GM19240 (cell line): ENCODE data around the gene NEK4.

ENCODE experiments used
- DNase-seq: peaks from one replicate; pipeline ENCODE4 v3.0.0; 2011; ENCODE audit warnings: low spot score; ENCODE audit not compliant: insufficient read length

The NEK4 gene

DNA sequence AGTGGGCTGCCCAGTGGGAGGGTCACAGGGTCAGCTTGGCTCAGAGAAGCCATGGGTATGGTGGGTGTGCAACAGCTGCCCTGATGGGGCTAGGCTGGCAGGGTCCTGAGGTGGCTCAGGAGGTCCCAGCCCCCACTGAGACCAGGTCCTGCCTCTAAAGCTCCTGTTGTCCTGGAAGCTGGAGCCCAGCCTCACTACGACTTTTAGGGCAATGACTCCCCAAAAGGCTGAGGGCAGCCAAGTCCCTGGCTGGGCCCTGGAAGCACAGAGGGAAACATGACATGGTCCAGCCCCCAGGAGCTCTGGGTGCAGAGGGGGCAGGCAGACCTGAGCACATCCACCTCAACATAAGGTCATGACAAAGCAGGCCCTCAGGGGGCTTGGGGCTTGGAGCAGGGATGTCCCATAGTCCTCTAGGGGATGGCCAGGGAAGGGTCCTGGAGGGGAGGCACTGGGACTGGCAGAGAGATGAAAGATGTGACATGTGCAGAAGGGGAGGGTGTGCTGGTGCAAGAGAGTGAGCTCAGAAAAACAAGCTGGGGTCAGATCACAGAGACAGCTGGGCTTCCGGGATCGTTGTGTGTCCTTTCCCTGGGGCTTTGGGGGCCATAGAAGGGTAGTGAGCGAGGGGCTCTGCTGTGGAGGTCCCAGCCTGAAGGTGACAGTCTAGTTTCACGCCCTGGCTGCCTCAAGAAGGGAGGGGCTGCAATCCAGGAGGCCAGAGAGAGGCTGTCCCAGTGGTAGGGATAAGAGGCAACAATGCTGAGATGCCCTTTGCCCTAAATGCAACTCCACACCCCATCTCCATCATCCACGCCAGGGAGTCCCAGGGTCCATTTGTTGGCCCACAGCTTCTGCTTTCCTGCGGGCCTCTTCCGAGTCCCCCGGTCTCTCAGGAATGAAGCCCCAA is 23.2 kb upstream of the NEK4 start:
- no peak for DNase-seq

DNA sequence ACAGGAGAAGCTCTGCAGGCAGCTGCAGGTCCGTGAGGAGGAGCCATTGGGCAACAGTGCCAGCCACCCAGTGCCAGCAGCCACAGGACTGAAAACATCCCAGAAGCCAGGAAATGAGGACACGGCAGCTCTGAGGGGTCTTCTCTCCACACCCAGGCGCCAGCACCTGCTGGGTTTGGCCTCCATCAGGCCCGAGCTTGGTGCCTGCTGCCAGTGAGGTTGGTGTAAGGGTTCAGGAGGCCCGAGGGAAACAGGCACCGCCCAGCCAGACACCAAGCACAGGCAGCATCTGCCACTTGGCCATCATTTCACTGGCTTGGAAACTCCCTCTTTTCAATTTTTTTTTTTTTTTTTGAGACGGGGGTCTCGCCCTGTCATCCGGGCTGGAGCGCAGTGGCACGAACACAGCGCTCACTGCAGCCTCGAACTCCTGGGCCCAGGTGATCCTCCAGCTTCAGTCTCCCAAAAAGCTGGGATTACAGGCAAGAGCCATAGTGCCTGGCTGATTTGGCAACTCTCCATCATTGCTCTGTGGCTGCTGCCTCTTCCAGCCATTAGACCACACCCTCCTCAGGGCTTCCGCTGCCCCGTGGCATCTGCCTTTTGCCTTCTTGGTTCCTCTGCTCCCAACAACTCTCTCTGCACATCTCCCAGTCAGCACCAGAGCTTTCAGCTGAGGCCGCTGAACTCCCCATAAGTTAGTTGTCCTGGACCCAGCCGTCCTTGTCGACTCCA is 22.4 kb upstream of the NEK4 start:
- no peak for DNase-seq

DNA sequence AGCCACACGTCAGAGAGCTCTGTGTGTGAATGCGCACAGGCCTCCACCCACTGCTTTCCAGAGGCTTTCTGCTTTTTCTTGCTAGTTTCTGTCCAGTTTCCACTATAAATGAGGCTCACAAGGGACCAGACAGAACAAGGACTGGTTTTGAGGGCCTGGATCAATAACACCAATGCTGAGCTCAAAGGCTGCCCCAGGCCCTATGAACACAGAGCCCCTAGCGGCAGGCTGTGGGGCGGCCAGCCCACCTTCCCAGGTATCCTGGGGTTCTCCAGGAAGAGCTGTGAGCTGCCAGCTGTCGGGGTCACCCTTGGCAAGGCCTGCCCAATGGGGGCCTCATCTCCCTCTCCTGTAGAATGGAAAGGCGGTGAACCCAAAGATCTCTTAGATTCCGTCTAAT is 21.7 kb upstream of the NEK4 start:
- no peak for DNase-seq

DNA sequence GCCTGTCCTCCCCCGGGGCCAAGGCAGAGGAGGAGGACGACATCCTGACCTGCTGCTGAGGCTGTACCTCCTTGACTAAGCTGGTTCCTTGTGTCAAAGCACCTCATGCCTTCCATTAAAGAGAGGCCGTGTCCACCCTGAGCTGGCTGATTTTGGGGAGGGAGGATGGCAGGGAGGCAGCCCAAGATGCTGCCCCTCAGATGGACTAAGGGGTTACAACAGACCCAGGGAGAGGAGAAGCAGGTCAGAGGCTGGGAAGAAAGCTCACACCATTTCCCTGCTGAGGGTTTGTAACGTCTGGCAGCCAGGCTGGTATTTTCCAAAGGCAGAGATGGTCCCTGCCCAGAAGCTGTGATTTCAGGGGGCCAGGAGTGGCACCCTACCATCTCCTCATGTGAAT is 21.2 kb upstream of the NEK4 start:
- DNase-seq, result no peak

DNA sequence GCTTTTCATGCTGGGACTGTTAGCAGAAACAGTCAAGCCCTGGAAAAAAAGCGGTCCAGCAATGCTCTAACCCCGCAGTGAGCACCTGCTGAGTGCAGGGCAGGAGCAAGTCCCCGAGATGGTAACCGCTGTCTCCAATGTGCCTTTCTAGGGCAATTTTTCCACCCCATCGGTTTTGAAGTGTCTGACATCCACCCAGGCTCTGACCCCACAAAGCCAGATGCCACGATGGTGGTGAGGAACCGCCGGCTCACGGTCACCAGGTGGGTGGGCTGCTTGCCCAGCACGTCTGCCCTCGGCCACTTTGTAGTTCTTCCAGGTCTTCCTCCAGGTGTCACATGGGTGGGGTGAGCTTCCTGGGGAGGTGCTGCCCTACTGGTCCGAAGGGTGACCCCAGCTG is 20.6 kb upstream of the NEK4 start:
- DNase-seq, result no peak

DNA sequence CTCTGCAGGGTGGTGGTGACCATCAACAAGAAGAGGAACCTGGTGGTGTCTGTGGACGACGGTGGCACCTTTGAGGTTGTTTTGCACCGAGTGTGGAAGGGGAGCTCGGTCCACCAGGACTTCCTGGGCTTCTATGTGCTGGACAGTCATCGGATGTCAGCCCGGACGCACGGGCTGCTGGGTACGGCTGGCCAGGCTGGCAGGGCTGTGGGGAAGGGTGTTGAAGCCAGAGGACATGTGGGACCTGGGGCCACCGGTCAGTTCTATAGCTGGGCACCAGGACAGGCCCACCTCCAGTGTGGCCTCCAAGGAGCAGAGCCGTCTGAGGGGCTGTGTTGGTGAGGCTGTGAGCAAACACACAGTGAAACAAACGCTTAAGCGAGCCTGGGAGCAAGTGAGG is 20.0 kb upstream of the NEK4 start:
- DNase-seq, result no peak

DNA sequence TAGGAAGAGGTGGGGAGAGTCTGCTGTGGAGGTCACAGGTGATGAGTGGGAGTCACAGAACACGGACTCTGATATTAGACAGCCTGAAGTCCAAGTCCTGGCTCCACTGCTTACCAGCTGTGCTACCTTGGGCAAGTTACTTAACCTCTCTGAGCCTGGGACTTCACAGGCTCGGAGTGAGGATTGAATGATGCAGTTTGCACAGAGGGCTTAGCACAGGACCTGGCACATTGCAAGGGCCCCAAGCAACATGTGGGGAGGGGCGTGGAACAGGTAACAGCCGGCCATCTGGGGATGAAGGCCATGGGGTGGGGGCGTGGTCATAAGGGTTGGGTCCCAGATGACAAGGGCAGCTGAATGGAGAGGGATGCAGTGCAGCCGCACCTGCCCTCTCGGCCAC is 19.6 kb upstream of the NEK4 start:
- no peak for DNase-seq

DNA sequence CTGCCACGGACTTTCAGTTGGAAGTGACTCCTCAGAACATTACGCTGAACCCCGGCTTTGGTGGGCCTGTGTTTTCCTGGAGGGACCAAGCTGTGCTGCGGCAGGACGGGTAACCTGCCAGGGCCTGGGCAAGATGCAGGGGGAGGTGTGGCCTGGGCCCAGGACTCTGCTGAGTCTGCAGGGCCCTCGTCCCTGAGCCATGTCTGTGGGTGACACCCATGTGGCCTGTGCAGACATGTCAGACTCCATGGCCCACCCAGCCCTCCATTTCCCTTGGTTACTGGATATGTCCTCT is 19.0 kb upstream of the NEK4 start:
- no peak for DNase-seq

DNA sequence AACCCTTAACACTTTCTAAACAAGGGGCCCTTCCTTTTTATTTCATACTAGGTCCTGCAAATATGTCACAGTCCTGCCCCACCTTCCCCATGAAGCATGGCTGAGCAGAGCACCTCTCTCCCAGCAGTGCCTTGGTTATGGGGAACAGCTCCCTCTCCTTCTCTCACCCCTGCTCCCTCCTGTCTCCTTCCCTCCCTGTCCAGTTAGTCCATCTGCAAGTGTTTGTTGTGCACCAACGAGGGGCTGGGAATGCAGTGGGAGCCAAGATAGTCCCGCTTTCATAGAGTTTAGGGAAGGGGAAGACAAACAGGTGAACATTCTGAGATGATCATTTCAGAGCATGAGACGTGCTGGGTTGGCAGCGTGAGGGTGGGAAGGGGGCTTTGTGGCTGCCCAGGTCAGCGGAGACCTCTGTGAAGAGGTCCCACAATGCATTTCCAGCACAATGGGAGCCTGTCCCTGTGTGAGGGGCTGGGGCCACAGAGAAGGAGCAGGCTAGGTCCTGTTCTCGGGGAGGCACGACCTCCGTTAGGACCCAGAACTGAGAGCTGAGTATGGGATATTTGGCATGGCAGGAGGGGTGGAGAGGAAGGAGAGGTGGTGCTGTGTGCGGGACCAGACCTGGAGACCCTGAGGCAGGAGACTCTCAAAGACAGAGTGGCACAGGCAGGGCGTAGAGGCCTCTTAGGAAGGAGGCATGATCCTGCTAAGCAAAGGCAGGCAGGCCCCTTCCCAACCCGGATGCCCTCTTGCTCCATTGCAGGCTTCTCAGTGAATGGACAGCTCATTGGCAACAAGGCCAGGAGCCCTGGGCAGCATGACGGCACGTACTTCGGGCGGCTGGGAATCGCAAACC is 18.4 kb upstream of the NEK4 start:
- DNase-seq, result no peak

DNA sequence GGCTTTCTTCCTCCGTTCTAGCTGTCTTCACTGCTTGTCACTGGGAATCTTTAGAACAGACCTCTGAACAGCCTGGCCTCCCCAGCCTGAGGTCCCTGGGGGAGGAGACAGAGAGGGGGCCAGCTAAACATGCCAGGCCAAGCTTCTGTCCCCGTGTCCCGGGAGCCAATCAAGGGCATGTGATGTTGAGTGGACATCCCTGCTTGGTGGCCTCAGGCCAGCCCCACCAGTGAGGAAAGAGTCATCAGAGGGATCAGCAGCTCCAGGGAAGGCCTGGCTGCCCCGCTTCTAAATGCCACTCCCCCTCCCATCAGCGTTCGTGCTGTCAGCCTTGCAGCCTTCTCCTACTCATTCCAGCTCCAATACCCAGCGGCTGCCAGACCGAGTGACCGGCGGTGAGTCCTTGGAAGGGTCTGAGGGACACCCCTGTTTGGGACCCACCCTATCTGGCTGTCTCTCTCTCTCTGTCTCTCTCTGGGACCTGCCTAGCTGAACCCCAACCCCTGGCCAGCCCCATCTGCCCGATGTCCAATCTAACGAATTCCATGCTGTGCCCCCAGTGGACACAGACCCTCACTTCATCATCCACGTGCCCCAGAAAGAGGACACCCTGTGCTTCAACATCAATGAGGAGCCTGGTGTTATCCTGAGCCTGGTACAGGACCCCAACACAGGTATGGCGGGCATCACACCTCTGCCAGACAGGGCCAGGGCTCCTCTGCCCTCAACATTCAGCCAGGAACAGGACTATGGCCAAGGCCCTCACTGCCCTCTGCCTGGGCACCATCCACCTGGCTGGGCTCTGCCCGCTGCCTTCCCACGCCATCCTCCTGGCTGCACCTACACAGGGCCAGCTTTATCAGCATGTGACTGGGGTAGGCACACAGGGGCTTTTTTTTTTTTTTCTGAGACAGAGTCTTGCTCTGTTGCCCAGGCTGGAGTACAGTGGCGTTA is 17.2 kb upstream of the NEK4 start:
- DNase-seq, result no peak

DNA sequence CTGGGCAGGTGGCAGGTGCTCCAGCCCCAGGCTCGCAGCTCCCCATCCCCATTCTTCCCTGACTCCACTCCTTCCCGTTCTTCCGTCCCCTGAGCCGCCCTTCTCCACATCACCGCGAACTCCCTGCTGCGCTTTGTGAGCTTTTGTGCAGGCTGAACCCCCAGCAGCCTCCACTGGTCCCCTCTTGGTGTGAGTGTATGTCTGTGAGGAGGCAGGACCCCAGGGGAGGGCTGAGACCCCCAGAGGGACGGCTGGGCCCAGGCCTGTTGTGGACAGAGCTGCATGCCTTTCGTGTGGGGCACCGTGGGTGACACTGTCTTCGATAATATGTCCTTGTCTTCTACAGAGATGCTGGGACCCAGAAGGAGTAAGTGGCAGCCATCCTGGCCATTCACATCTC is 16.5 kb upstream of the NEK4 start:
- no peak for DNase-seq

DNA sequence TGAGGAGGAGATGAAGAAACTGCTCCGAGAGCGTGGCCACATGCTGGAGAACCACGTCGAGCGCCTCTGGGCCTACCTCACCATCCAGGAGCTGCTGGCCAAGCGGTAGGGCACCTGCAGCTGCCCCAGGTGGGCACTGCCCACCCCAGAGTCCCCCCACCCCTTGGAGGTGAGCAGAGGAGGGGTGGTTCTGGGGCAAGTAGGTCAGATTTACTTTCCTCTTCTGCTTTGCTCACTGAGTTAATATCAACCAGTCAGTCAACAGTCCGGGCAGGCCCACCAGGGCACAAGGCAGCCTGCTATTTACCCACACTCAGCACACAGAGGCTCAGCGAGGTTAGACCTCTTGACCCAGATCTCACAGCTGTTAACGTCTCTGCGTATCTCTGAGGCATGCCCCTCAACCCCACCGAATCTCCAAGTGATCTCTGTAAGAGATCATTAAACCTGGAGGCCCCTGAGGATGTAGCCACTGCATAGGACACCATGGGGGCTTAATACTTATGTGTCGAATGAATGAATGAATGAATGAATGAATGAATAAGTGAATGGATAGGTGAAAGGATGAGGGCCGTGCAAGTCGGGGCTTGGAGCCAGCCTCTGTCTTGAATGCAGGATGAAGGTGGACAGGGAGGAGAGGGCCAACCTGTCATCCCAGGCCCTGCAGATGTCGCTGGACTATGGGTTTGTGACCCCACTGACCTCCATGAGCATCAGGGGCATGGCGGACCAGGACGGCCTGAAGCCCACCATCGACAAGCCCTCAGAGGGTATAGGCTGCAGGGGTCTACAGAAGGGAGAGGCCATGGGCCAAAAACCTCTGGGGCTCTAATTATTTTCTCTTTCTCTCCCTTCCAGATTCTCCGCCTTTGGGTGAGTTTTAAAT is 15.8 kb upstream of the NEK4 start:
- no peak for DNase-seq

DNA sequence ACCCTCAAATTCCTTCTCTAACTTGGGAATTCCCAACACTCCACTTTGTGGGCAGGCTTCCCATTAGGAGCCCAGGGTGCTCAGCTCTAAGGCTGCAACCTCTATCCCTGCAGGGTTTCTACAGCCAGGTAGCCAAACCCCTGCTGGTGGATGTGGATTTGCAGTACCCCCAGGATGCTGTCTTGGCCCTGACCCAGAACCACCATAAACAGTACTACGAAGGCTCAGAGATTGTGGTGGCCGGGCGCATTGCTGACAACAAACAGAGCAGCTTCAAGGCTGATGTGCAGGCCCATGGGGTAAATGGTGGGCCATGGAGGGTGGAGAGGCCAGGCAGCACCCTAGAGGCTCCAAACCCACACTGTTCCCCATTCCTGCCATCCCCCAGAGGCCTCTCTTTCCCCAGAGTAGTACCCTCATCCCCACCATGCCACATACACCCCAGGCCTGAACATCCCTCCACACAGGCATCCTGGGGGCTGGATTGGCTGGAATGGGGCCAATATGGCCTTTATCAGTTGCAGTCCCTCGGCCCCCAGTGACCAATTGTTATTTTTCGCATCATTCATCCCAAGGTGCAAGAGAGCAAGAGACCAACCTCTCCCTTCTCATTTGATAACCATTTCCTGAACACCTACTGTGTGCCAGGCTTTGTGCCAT is 14.3 kb upstream of the NEK4 start:
- DNase-seq, result no peak

DNA sequence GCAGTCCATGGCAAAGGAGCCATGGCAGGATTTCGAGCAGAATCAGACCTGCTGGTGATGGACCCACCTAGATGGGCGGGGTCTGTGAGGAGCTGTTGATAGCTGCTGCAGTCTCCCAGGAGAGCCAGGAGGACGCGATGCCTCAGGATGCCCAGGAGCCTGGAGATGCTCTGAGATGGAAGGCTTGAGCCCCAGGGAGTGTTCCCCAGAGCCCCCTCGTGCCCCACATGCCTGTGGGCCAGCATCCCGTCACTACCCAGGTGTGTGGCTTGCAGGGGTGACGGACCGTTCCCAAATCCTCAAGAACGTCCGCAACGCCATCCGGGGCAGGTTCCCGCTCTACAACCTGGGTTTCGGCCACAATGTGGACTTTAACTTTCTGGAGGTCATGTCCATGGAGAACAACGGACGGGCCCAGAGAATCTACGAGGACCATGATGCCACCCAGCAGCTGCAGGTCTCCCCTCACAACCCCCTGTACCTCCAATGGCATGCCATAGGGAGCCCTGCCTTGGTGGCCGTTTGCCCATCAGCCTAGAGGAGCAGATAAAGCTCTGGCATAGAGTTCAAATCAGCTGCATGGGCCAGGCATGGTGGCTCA is 13.4 kb upstream of the NEK4 start:
- DNase-seq, result no peak

DNA sequence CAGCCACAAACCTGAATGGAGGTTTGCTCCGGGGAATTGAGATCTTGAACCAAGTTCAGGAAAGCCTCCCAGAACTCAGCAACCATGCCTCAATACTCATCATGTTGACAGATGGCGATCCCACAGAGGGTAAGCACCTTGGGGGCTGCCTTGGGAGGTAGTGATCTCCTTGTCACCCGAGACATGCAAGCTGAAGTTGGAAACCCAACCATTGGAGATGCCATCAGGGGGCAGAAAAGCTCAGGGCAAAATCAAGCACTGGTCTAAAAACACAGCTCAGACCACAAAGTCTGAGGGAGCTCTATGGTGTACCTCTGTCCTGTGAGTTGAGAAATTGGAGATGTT is 12.4 kb upstream of the NEK4 start:
- DNase-seq, result no peak

DNA sequence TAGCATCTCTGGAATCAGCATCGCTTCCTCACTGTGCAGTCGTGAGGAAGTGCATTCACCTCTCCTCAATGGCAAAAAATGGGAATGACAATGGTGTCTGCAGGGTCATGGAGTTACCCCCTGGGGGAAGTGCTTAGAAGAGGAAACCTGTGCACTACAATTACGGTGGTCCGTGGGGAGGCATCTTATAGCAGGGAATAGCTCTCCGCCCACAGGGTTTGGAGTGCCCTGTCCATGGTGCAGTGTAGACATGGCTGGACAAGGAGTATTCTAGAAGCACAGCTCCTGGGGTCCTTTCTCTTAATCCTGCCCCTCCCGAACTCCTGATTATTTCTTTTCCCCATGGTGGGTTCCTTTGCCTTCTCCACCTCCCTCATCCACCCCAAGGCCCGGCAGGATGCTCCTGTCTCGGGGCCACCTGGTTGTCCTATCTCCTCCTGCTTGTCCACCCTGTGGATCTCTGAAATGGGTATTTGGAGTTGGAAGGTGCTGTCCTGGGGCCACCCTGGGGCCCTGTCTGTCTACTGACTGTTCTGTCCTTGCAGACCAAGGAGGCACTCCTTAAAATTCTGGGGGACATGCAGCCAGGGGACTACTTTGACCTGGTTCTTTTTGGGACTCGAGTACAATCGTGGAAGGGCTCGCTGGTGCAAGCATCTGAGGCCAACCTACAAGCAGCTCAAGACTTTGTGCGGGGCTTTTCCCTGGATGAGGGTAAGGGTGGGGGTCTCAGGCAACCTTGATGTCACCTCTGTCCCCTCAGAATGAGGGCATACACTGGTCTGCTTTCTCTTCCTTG is 11.9 kb upstream of the NEK4 start:
- no peak for DNase-seq

DNA sequence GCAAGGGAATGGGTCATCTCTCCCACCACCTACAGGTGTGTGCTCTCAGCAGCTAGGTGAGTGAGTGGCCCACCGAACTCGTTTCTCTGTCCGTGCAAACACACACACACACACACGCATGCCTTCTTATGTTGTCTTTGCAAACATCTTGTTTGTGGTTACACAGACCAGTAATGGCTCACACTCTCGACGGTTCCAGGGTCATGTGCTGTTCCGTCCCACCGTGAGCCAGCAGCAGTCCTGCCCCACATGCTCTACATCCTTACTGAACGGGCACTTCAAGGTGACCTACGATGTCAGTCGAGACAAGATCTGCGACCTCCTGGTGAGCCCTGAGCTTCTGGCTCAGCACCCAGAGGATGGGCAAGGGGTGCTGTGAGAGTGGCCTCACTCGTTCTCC is 11.0 kb upstream of the NEK4 start:
- DNase-seq, result no peak

DNA sequence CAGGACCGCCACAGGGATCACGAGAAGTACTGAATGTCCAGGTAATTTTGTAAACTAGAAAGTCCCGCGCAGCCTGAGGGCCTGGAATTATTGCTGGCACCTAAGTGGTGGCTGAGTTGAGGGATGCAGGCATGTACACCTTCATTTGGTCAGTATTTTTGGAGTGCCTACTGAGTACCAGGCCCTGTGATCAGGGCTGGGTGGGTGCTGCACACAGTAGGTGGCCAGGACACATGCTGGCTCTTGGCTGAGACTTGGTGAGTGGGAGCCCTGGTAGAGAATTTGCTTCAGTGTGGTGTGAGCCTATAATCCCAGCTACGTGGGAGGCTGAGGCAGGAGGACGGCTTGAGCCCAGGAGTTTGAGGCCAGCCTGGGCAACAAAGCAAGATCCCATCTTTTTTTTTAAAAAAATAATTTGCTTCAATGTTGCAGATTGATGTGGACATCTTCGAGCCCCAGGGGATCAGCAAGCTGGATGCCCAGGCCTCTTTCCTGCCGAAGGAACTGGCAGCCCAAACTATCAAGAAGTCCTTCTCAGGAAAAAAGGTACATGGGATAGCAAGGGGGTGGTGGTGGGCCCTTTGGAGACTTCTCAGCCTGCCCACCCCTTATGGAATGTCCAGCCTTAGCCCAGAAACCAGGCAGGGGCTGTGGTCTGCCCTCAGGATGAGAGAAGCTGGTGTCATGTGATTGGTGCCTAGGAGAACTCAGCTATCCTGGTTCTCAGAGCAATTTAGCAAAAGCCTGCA is 9.3 kb upstream of the NEK4 start:
- no peak for DNase-seq
